PC-9 (cell line): Measurements from ENCODE around the gene ITIH5. TPM values are rescaled to one million over a fixed set of nuclear protein-coding genes. Genes with fewer than 3 reads are reported as not detected.

Source experiments
- BruUV-seq: library from RNA; stranded (reverse); fragments of 400-500 nt; replicated peaks from 2 replicates; lab custom pipeline; 2021; lab: Mats Ljungman, UMichigan
- CTCF ChIA-PET: fragments of 300-600 bp; sonication (Branson Sonifier 250); formaldehyde crosslinking; loops from one replicate; lab custom pipeline; 2022; ENCODE audit warnings: antibody characterized with exemption; lab: Charles Lee
- POLR2A ChIA-PET: fragments of 300-600 bp; sonication (Branson Sonifier 250); formaldehyde crosslinking; loops from one replicate; lab custom pipeline; 2022; ENCODE audit warnings: antibody characterized with exemption; ENCODE audit not compliant: unreplicated experiment; lab: Charles Lee
- DNase-seq, 2 experiments: peaks; one replicate each; pipeline versions ENCODE4 v3.0.0 to v3.0.0-alpha.2; 2015 to 2022; ENCODE audit warnings: mixed read lengths in 1 of 2
- H2AFZ ChIP-seq: fragments of 200-600 bp; sonication (generic); 2 replicates; pipeline ENCODE4 v1.8.1; 2017; ENCODE audit warnings: antibody characterized with exemption
- H3F3A ChIP-seq: fragments of 200-600 bp; sonication (generic); 2 replicates; pipeline ENCODE4 v1.8.1; 2017; ENCODE audit warnings: antibody characterized with exemption, mild to moderate bottlenecking, low read depth; ENCODE audit not compliant: insufficient read depth
- H3K27ac ChIP-seq: fragments of 200-600 bp; sonication (generic); 2 replicates; pipeline ENCODE4 v1.6.1; 2016; ENCODE audit warnings: mixed run types
- H3K27me3 ChIP-seq: fragments of 200-600 bp; sonication (generic); 2 replicates; pipeline ENCODE4 v1.6.1; 2016; ENCODE audit warnings: low read depth, mixed run types; ENCODE audit not compliant: insufficient read depth
- H3K36me3 ChIP-seq: fragments of 200-600 bp; sonication (generic); 2 replicates; pipeline ENCODE4 v1.6.1; 2016; ENCODE audit warnings: low read depth, mixed run types
- H3K4me1 ChIP-seq: fragments of 200-600 bp; sonication (generic); replicated peaks from 2 replicates; pipeline ENCODE4 v1.6.1; 2016; ENCODE audit warnings: mixed run types; ENCODE audit not compliant: insufficient read depth
- H3K4me2 ChIP-seq: fragments of 200-600 bp; sonication (generic); 2 replicates; pipeline ENCODE4 v1.6.1; 2017; ENCODE audit warnings: mixed run types
- H3K4me3 ChIP-seq: fragments of 200-600 bp; sonication (generic); 2 replicates; pipeline ENCODE4 v1.6.1; 2016; ENCODE audit warnings: mixed run types
- H3K79me2 ChIP-seq: fragments of 200-600 bp; sonication (generic); 2 replicates; pipeline ENCODE4 v1.6.1; 2017; ENCODE audit warnings: low read depth, mixed run types
- H3K9me2 ChIP-seq: fragments of 200-600 bp; sonication (generic); 2 replicates; pipeline ENCODE4 v1.8.1; 2017; ENCODE audit warnings: mild to moderate bottlenecking; ENCODE audit not compliant: insufficient read depth
- H3K9me3 ChIP-seq: fragments of 200-600 bp; sonication (generic); 2 replicates; pipeline ENCODE4 v1.8.1; 2016; ENCODE audit warnings: low read depth; ENCODE audit not compliant: insufficient read depth
- H4K20me1 ChIP-seq: fragments of 200-600 bp; sonication (generic); 2 replicates; pipeline ENCODE4 v1.8.1; 2017; ENCODE audit not compliant: insufficient read depth
- EZH2 ChIP-seq: fragments of 200-600 bp; sonication (generic); IDR thresholded peaks from 2 replicates; pipeline ENCODE4 v1.8.0; 2017; ENCODE audit warnings: antibody characterized with exemption, low read depth
- intact Hi-C: fragments of 100-400 bp; cut with micrococcal nuclease; formaldehyde crosslinking; loops from one replicate; pipeline ENCODE4 v1.10.0; 2022; ENCODE audit not compliant: unreplicated experiment
- total RNA-seq: library from RNA; stranded (reverse); gene quantifications from 2 replicates; pipeline ENCODE4 v1.2.3, GENCODE V29; 2021
- TF ChIP-seq, protein P1 (sequence below): fragments of 200-600 bp; sonication (generic); conservative IDR thresholded peaks from 2 replicates; pipeline ENCODE4 v1.6.1; 2017; ENCODE audit warnings: mixed run types, antibody characterized with exemption, mild to moderate bottlenecking, moderate library complexity

The ITIH5 gene
- total RNA-seq, 1 experiment from 2014 or later, result not detected

DNA sequence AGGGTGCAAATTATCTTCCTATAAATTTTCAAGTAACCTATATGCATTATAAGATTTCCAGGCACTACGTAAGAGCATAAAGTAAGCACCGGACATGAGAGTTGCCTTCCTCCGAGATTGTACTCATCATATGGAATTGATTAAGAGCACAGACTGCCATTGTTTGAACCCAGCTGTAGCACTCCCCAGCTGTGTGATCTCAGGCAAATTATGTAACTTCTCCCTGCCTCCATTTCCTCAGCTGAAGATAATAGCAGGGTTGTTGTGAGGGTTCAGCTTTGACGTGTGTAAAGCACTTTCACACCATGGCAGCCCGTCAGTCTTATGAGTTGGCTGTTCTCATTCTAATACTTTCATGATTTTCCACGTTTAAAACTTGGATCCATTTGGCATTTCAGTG lies 122.6 kb downstream of the ITIH5 start:
- H3K36me3 ChIP-seq, result no peaks in the 10 kb centered on the region
- H3K79me2 ChIP-seq, result no peaks in the 10 kb centered on the region
- no peaks in the 10 kb centered on the region for H3K9me2 ChIP-seq
- no peaks in the 10 kb centered on the region for H4K20me1 ChIP-seq
- peaks cover 29% of the 10 kb centered on the region for H3K27me3 ChIP-seq
- intact Hi-C loops, result no loop called here
- DNase-seq, result no peak
- H2AFZ ChIP-seq, result no peak overlapping the region
- TF ChIP-seq EZH2, result no peak
- TF ChIP-seq, protein P1, sequence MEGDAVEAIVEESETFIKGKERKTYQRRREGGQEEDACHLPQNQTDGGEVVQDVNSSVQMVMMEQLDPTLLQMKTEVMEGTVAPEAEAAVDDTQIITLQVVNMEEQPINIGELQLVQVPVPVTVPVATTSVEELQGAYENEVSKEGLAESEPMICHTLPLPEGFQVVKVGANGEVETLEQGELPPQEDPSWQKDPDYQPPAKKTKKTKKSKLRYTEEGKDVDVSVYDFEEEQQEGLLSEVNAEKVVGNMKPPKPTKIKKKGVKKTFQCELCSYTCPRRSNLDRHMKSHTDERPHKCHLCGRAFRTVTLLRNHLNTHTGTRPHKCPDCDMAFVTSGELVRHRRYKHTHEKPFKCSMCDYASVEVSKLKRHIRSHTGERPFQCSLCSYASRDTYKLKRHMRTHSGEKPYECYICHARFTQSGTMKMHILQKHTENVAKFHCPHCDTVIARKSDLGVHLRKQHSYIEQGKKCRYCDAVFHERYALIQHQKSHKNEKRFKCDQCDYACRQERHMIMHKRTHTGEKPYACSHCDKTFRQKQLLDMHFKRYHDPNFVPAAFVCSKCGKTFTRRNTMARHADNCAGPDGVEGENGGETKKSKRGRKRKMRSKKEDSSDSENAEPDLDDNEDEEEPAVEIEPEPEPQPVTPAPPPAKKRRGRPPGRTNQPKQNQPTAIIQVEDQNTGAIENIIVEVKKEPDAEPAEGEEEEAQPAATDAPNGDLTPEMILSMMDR, result no peak
- no TSS peak for BruUV-seq
- ChIA-PET POLR2A (no interaction called here), CTCF (no interaction called here)
- no peak overlapping the region for H3K27ac ChIP-seq
- H3F3A ChIP-seq, result no peaks in the 10 kb centered on the region
- no peaks in the 10 kb centered on the region for H3K4me1 ChIP-seq
- no peak overlapping the region for H3K4me2 ChIP-seq
- no peak overlapping the region for H3K4me3 ChIP-seq
- no peaks in the 10 kb centered on the region for H3K9me3 ChIP-seq

DNA sequence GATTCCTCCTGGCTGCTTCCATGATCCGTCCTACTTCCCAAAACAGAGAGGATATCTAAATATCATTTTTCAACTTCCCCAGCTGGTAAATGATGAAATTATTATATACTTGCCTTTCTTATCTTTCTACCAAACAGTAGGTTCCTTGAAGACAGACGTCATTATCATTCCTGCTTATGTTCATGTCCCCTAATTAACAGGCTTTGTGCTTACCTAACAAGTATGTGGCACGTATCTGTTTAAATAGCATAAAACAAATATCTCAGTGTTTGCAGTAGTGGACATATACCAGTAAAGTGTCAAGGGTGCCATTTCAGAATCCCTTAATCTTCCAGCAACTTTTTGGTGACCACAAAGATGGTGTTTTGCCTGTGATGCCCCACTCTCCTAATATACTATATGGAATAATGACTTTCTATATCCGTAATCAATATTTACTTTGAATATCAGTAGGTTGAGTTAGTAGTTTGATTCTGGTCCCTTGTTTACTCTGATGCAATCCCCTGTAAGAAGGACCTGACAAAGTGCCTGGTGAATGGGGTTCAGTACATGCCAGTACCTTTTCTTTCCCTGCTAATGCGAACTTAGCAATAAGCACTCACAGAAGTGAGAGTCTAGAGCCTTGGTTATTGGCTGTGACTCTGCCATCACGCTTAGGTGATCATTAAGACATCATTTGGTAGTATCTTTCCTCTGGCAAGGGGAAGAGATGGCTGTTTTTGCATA lies 124.4 kb downstream of the ITIH5 start:
- DNase-seq, result no peak
- H3F3A ChIP-seq, result no peaks in the 10 kb centered on the region
- BruUV-seq, result no TSS peak
- intact Hi-C loops, result no loop called here
- no peak overlapping the region for H3K27ac ChIP-seq
- H2AFZ ChIP-seq, result no peak overlapping the region
- H4K20me1 ChIP-seq, result no peaks in the 10 kb centered on the region
- ChIA-PET POLR2A (no interaction called here), CTCF (no interaction called here)
- no peaks in the 10 kb centered on the region for H3K9me2 ChIP-seq
- peaks cover 21% of the 10 kb centered on the region for H3K27me3 ChIP-seq
- no peak overlapping the region for H3K4me3 ChIP-seq
- no peaks in the 10 kb centered on the region for H3K79me2 ChIP-seq
- no peak overlapping the region for H3K4me2 ChIP-seq
- H3K4me1 ChIP-seq, result no peaks in the 10 kb centered on the region
- H3K9me3 ChIP-seq, result no peaks in the 10 kb centered on the region
- TF ChIP-seq, protein P1, result no peak
- no peak for TF ChIP-seq EZH2
- no peaks in the 10 kb centered on the region for H3K36me3 ChIP-seq

DNA sequence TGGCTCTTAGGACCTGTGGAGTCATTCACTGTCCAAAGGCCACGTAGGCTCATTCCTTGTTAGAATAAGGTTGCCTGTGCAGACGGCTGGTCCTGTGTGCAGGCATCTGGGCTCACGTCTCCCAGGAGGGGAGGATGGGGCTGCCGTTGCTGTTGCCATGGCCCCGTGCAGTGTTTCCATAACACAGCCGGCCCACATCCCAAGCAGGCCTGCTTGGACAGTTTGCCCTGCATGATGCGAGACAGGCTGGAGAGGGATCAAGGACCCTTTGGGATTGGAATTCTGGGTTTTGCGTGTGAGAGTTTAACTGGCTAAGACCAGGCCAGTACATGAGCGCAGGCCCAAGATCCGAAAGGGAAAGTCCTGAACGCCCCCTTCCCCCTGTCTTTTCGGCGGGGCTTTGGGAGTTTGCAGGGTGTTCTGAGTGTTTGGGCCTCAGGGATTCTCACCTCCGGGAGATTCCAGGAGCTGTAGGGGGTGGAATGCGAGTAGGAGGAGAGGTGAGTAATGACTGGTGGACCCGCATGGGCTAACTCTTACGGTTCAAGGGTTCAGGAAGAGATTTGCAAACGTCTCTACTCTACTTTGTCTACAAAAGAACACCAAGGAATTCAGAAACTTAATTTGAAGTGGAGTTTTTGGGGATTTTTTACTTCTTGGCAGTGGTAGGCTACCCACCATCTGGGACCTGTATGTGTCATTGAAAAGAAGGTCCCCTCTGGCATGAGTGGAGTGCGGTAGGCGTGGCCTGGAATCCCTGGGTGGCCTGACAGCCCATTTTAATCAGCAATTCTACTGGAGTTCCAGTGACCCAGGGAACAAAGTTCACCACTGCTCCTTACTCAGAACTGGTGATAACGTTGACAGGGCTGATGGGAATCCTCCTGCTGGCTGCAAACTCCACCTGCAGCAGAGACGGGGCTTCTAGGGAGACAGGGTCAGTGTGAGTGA lies 125.4 kb downstream of the ITIH5 start:
- intact Hi-C loops, result no loop called here
- Histone ChIP-seq H2AFZ (no peak overlapping the region), H3K4me2 (no peak overlapping the region), H3K79me2 (no peaks in the 10 kb centered on the region), H4K20me1 (no peaks in the 10 kb centered on the region), H3K4me1 (no peaks in the 10 kb centered on the region), H3K27ac (no peak overlapping the region), H3K36me3 (no peaks in the 10 kb centered on the region), H3F3A (no peaks in the 10 kb centered on the region), H3K27me3 (peaks cover 14% of the 10 kb centered on the region; the same call in 1 of the 2 replicates), H3K4me3 (no peak overlapping the region), H3K9me2 (no peaks in the 10 kb centered on the region), H3K9me3 (no peaks in the 10 kb centered on the region)
- ChIA-PET POLR2A (no interaction called here), CTCF (no interaction called here)
- no TSS peak for BruUV-seq
- DNase-seq, result no peak
- no peak for TF ChIP-seq EZH2
